HepG2 (cell line): ENCODE data around the gene MBD2. TPM values are rescaled to one million over a fixed set of nuclear protein-coding genes. Genes with fewer than 3 reads are reported as not detected.
A peak's percentile ranks its signal among the peaks of the same experiment; 100 is the strongest.

Experiments
- ATAC-seq: fragments of 200-7000 bp; cut with Tn5 transposase; 3 replicates; pipeline ENCODE4 v1.9.1; 2020; ENCODE audit warnings: mild to moderate bottlenecking, moderate library complexity
- BruUV-seq: library from RNA; stranded (reverse); fragments of 400-500 nt; replicated peaks from 2 replicates; lab custom pipeline; 2021; lab: Mats Ljungman, UMichigan
- CTCF ChIA-PET: fragments of 300-600 bp; formaldehyde crosslinking; extraction: SDS; loops from one replicate; lab custom pipeline; 2021; ENCODE audit warnings: low total read pairs, inconsistent platforms, low intra/inter-chr PET ratio; lab: Yijun Ruan, JAX
- POLR2A ChIA-PET: fragments of 350-600 bp; sonication (Branson Sonifier 250); formaldehyde crosslinking; loops from one replicate; lab custom pipeline; 2020; ENCODE audit warnings: antibody characterized with exemption, inconsistent platforms; lab: Yijun Ruan, JAX
- DNase-seq: peaks from one replicate; pipeline ENCODE4 v3.0.0-alpha.2; 2015; ENCODE audit warnings: low spot score
- FAIRE-seq: peaks from 3 replicates; lab custom pipeline; 2011; peaks lifted over from hg19 to GRCh38; lab: Jason Lieb, UNC
- H2AFZ ChIP-seq: one replicate; pipeline ENCODE4 v1.6.1; 2011; ENCODE audit warnings: low read length, inconsistent platforms
- H3K27ac ChIP-seq: fragments of 300-600 bp; 3 replicates; pipeline ENCODE4 v1.8.0; 2011; ENCODE audit warnings: mixed run types, mild to moderate bottlenecking, mixed read lengths, low read length, inconsistent platforms; ENCODE audit not compliant: insufficient read depth; ENCODE audit errors: extremely low read length
- H3K27me3 ChIP-seq, 2 experiments: fragments of 200-600 bp in 1 of 2; 2 replicates in 1 of 2; 3 replicates in 1 of 2; pipeline versions ENCODE4 v1.6.0 to v1.8.0; 2011; ENCODE audit warnings: low read length in 2 of 2, mild to moderate bottlenecking in 2 of 2, moderate library complexity in 2 of 2, inconsistent platforms in 1 of 2; ENCODE audit not compliant: insufficient read depth in 2 of 2, control insufficient read depth in 1 of 2
- H3K36me3 ChIP-seq, 2 experiments: fragments of 200-600 bp in 1 of 2; replicated peaks in 1 of 2; 2 replicates in 1 of 2; 3 replicates in 1 of 2; pipeline versions ENCODE4 v1.5.1 to v1.8.0; 2011; ENCODE audit warnings: low read length in 2 of 2, inconsistent platforms in 1 of 2; ENCODE audit not compliant: insufficient read depth in 2 of 2, control insufficient read depth in 1 of 2
- H3K4me1 ChIP-seq: 2 replicates; pipeline ENCODE4 v1.5.1; 2012; ENCODE audit warnings: low read length, inconsistent platforms; ENCODE audit not compliant: insufficient read depth
- H3K4me2 ChIP-seq: 2 replicates; pipeline ENCODE4 v1.6.0; 2011; ENCODE audit warnings: low read depth, low read length, inconsistent platforms
- H3K4me3 ChIP-seq, 3 experiments: fragments of 200-600 bp in 1 of 3; sonication (generic), shearing (Covaris generic) in 1 of 3; replicated peaks in 1 of 3; 2 replicates each; pipeline ENCODE4 v1.5.1; 2011 to 2016; ENCODE audit warnings: low read length in 3 of 3, inconsistent platforms in 2 of 3, low read depth in 2 of 3, mild to moderate bottlenecking in 2 of 3, control low read depth in 1 of 3, mixed read lengths in 1 of 3; ENCODE audit not compliant: insufficient read depth in 1 of 3
- H3K79me2 ChIP-seq: one replicate; pipeline ENCODE4 v1.6.1; 2011; ENCODE audit warnings: low read length, inconsistent platforms; ENCODE audit not compliant: insufficient read depth
- H3K9ac ChIP-seq: 2 replicates; pipeline ENCODE4 v1.6.0; 2011; ENCODE audit warnings: mild to moderate bottlenecking, low read depth, low read length, inconsistent platforms; ENCODE audit not compliant: insufficient read depth
- H3K9me3 ChIP-seq: 2 replicates; pipeline ENCODE4 v1.5.1; 2012; ENCODE audit warnings: mild to moderate bottlenecking, low read length
- H4K20me1 ChIP-seq: 2 replicates; pipeline ENCODE4 v1.6.0; 2011; ENCODE audit warnings: inconsistent platforms, mild to moderate bottlenecking, low read length, moderate library complexity; ENCODE audit not compliant: insufficient read depth
- CTCF ChIP-seq: sonication (generic); formaldehyde crosslinking; IDR thresholded peaks from 2 replicates; pipeline ENCODE4 v1.5.0; 2020; ENCODE audit warnings: mild to moderate bottlenecking, missing genetic modification reagents, moderate library complexity
- SMC3 ChIP-seq: IDR thresholded peaks from 2 replicates; pipeline ENCODE4 v1.6.1; 2011; ENCODE audit warnings: low read length, improper control_type of control experiment
- STAG1 ChIP-seq: sonication (generic); formaldehyde crosslinking; IDR thresholded peaks from 2 replicates; pipeline ENCODE4 v1.4.0; 2020; ENCODE audit warnings: missing genetic modification reagents
- TARDBP ChIP-seq: sonication (generic); formaldehyde crosslinking; IDR thresholded peaks from 2 replicates; pipeline ENCODE4 v1.8.0; 2022; ENCODE audit warnings: mild to moderate bottlenecking, missing genetic modification reagents
- TEAD3 ChIP-seq: optimal IDR thresholded peaks from 2 replicates; pipeline ENCODE3; 2016; ENCODE audit warnings: borderline replicate concordance
- ZMAT3 ChIP-seq: sonication (generic); formaldehyde crosslinking; conservative IDR thresholded peaks from 2 replicates; pipeline ENCODE4 v1.7.0; 2021; ENCODE audit warnings: missing genetic modification reagents
- WGBS: methylation state at CpG from one replicate; pipeline ENCODE4 v1.1.6; 2017; ENCODE audit warnings: low lambda C conversion rate; 5-methylcytosine and 5-hydroxymethylcytosine counted together
- in situ Hi-C: cut with HindIII; loops from 2 replicates; pipeline ENCODE4 v1.10.0; 2017; ENCODE audit warnings: low pct_unique_long_range_greater_than_20kb; ENCODE audit not compliant: extremely low pct_ligation_motif_present
- intact Hi-C: fragments of 100-400 bp; cut with micrococcal nuclease; formaldehyde crosslinking; loops from one replicate; pipeline ENCODE4 v1.10.0; 2022; ENCODE audit not compliant: unreplicated experiment
- polyA plus RNA-seq, 8 experiments: library from polyadenylated mRNA; depleted of rRNA in 3 of 8; stranded (reverse) in 7 of 8; unstranded in 1 of 8; fragments of >200 nt; fragmentation: Illumina TruSeq in 4 of 8; extraction: Trizol in 4 of 8; gene quantifications; 2 replicates each; pipeline versions ENCODE4 v1.2.1 to v1.2.3, GENCODE V29; 2011 to 2016; ENCODE audit warnings: low read depth in 4 of 8, missing spikeins in 1 of 8, mixed read lengths in 1 of 8; ENCODE audit not compliant: insufficient read depth in 1 of 8
- total RNA-seq, 5 experiments: library from RNA; depleted of rRNA; stranded (reverse); fragments of >200 nt; fragmentation: Illumina TruSeq; extraction: Trizol; gene quantifications; 2 replicates each; pipeline ENCODE4 v1.2.3, GENCODE V29; 2016; ENCODE audit warnings: low read depth in 1 of 5

The MBD2 gene
- total and polyA plus RNA-seq, 2 of the 13 experiments (the other 11 are each of a cell fraction or from before 2014, with no cell fraction given): 19.1 to 38.5 TPM

DNA sequence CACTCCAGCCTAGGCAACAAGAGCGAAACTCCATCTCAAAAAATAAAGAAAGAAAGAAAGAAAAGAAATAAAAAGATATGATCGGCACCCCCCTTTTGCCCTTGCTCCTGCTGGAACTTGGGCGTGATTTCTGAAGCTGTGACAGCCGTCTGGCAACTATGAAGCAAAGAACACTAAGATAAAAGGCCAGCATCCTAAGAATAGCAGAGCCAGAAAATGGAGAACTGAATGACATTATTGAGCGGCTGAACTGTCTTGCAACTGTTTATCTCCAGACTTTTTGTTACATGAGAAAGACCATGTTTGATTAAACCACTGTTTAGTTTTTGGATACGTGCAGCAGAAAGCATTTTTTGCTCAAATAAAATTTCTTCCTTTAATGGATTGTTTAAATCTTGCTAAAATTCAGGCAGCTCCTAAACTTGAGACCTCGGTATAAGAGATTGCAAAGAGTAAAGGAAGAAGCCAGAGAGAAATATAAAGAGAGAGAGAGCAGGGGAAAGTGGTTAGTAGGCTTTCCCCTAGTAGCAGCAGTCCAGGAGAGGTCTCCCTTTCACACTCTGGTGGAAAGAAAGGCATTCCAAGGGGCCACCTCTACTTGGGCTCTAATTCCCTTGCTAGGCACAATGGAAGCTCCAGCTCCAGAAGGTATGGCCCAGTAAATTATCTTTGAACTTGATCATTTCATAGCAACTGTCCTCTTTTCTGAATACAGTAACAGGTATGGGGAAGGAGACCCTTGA lies 8.2 kb upstream of the MBD2 start:
- Histone ChIP-seq H3K79me2 (no peaks in the 10 kb centered on the region), H3K27me3 (peaks cover 0 to 2% of the 10 kb centered on the region in 2 experiments; a peak in 1 of 5 replicates), H2AFZ (no peak overlapping the region), H3K4me1 (peaks cover 28% of the 10 kb centered on the region), H3K4me3 (no peak overlapping the region), H3K27ac (no peak overlapping the region), H3K36me3 (no peaks in the 10 kb centered on the region), H3K9ac (no peak overlapping the region), H3K4me2 (peak overlapping the region; percentile 42; the same call in 1 of the 2 replicates), H3K9me3 (no peaks in the 10 kb centered on the region), H4K20me1 (no peaks in the 10 kb centered on the region)
- FAIRE-seq (no peak), ATAC-seq (peak; percentile 88), DNase-seq (no peak)
- intact Hi-C loops: no loop called here
- CTCF ChIA-PET: no interaction called here
- TF ChIP-seq ZMAT3 (no peak), SMC3 (peak; percentile 47; the same call in 1 of the 2 replicates), CTCF (CRISPR knock-in tag) (peak; percentile 64), TEAD3 (CRISPR knock-in tag) (peak; percentile 38), STAG1 (CRISPR knock-in tag) (peak; percentile 67), TARDBP (CRISPR knock-in tag) (no peak)
- in situ Hi-C loops: no loop called here
- WGBS: 51% methylated on average over 7 of the region's 7 CpGs
- POLR2A ChIA-PET: no interaction called here
- BruUV-seq: no TSS peak
